Epithelial cell of proximal tubule (primary cell): ENCODE results near the gene ANAPC1. TPM values are rescaled to one million over a fixed set of nuclear protein-coding genes. Genes with fewer than 3 reads are reported as not detected.
"Not testable (repeated sequence)": the region's sequence is repeated elsewhere in the genome, so short reads cannot be mapped to it uniquely, and the experiment has no call there.

Experiments used
- DNase-seq: peaks from one replicate; pipeline ENCODE4 v3.0.0-alpha.2; 2011; ENCODE audit warnings: low read depth
- H3K4me3 ChIP-seq: 2 replicates; pipeline ENCODE4 v1.5.1; 2011; ENCODE audit warnings: low read depth, mild to moderate bottlenecking, low read length
- CTCF ChIP-seq: conservative IDR thresholded peaks from 2 replicates; pipeline ENCODE4 v1.5.1; 2012; ENCODE audit warnings: low read depth, mild to moderate bottlenecking, low read length
- total RNA-seq: library from RNA; depleted of rRNA; stranded (reverse); fragments of >200 nt; gene quantifications from 2 replicates; pipeline ENCODE4 v1.2.3, GENCODE V29; 2015

The ANAPC1 gene
- total RNA-seq, 1 donor from 2014 or later: 49.2 TPM

- no peak for TF ChIP-seq CTCF
Observed at GRCh38 chr2:111910609-111911277, 26.8 kb upstream of the ANAPC1 start.

GRCh38 chr2:111909997-111910396, 26.0 kb upstream of the ANAPC1 start:
- DNase-seq, H3K4me3 ChIP-seq: not testable (repeated sequence)

More at GRCh38 chr2:111910609-111911277, 26.8 kb upstream of the ANAPC1 start:
- H3K4me3 ChIP-seq: no peak overlapping the region
- no peak for DNase-seq

- no peak for TF ChIP-seq CTCF
- no peak for DNase-seq
- H3K4me3 ChIP-seq: no peak overlapping the region
Observed at GRCh38 chr2:111909079-111909478, 25.1 kb upstream of the ANAPC1 start.

GRCh38 chr2:111908578-111908977, 24.6 kb upstream of the ANAPC1 start:
- DNase-seq: no peak
- no peak overlapping the region for H3K4me3 ChIP-seq
- TF ChIP-seq CTCF: no peak

GRCh38 chr2:111905990-111906735, 22.2 kb upstream of the ANAPC1 start:
- no peak overlapping the region for H3K4me3 ChIP-seq
- no peak for TF ChIP-seq CTCF
- DNase-seq: no peak

- DNase-seq, H3K4me3 ChIP-seq: not testable (repeated sequence)
Observed at GRCh38 chr2:111905475-111905869, 21.5 kb upstream of the ANAPC1 start.

GRCh38 chr2:111904726-111905474, 20.9 kb upstream of the ANAPC1 start:
- no peak for DNase-seq

More at GRCh38 chr2:111904726-111905474, 20.9 kb upstream of the ANAPC1 start:
- TF ChIP-seq CTCF: no peak
- H3K4me3 ChIP-seq: no peak overlapping the region
